ENCODE results near the gene NAT16. TPM values are rescaled to one million over a fixed set of nuclear protein-coding genes. Genes with fewer than 3 reads are reported as not detected.
A peak's percentile ranks its signal among the peaks of the same experiment; 100 is the strongest.

NAT16 gene
- total and polyA plus RNA-seq, 2 of the 13 experiments (the other 11 are each of a cell fraction or from before 2014, with no cell fraction given) = 0.04 TPM; not detected in 1

DNA sequence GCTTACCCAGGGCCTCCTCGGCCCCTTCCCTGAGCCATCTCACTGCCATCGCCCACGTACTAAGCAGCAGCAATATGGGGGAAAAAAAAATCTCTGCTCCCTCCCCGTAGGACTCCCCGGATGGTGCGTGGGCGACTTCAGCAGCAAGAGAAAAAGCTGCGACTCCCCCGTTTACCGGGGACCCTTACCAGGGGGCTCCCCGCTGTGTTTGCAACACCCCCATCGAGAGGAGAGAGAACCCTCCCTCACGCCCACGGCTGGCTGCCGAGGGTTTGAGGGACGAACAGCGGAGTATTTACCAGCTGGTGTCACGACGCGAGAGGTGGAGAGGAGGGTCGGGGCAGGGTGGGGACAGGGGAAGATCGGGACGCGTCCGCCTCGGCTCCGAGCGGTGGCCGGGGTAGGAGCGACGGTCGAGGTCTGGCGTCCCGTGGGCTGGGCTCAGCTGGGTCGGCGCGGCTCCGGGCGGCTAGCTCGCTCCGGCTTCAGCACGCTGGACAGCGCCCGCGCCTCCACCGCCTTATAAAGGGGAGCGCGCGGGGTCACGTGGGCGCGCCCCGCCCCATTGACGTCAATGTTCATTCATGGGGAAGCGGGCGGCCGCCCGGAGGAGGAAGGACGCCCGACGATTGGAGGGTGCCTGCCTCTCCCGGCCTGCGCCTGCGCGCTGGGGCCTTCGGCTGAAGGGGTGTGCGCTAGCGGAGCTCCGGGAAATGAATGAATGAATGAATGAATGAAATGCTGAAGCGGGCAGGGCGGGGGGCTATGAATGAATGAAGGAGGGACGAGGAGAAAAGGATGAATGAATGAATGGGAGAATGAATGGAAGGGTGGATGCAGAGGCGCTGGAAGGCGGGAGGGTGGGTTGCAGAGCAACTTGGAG is 14.8 kb downstream of the NAT16 start, which contains the start of gene VGF (continued):
- TF ChIP-seq, protein P1, sequence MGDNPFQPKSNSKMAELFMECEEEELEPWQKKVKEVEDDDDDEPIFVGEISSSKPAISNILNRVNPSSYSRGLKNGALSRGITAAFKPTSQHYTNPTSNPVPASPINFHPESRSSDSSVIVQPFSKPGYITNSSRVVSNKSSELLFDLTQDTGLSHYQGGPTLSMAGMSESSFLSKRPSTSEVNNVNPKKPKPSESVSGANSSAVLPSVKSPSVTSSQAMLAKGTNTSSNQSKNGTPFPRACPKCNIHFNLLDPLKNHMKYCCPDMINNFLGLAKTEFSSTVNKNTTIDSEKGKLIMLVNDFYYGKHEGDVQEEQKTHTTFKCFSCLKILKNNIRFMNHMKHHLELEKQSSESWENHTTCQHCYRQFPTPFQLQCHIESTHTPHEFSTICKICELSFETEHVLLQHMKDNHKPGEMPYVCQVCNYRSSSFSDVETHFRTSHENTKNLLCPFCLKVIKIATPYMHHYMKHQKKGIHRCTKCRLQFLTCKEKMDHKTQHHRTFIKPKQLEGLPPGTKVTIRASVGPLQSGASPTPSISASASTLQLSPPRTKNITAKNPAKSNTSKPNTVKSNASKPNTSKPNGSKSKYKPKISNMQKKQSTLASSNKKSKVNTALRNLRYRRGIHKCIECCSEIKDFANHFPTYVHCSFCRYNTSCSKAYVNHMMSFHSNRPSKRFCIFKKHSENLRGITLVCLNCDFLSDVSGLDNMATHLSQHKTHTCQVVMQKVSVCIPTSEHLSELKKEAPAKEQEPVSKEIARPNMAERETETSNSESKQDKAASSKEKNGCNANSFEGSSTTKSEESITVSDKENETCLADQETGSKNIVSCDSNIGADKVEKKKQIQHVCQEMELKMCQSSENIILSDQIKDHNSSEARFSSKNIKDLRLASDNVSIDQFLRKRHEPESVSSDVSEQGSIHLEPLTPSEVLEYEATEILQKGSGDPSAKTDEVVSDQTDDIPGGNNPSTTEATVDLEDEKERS (CRISPR knock-in tag; IDR thresholded peaks at IDR 0.05) = peak; percentile 97
- TF ChIP-seq ZNF101 (CRISPR knock-in tag; IDR thresholded peaks at IDR 0.05; ENCODE audit: borderline replicate concordance, low read depth) = peak; percentile 76; the same call in 1 of the 2 replicates
- TF ChIP-seq ZNF430 (CRISPR knock-in tag; IDR thresholded peaks at IDR 0.05) = peak; percentile 99
- peak; percentile 88 for TF ChIP-seq ZBTB7B (CRISPR knock-in tag; IDR thresholded peaks at IDR 0.05)
- peak; percentile 99 for TF ChIP-seq ZNF83 (CRISPR knock-in tag; IDR thresholded peaks at IDR 0.05; ENCODE audit: borderline replicate concordance)
- TF ChIP-seq, protein P2, sequence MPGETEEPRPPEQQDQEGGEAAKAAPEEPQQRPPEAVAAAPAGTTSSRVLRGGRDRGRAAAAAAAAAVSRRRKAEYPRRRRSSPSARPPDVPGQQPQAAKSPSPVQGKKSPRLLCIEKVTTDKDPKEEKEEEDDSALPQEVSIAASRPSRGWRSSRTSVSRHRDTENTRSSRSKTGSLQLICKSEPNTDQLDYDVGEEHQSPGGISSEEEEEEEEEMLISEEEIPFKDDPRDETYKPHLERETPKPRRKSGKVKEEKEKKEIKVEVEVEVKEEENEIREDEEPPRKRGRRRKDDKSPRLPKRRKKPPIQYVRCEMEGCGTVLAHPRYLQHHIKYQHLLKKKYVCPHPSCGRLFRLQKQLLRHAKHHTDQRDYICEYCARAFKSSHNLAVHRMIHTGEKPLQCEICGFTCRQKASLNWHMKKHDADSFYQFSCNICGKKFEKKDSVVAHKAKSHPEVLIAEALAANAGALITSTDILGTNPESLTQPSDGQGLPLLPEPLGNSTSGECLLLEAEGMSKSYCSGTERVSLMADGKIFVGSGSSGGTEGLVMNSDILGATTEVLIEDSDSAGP (CRISPR knock-in tag; IDR thresholded peaks at IDR 0.05; ENCODE audit: borderline replicate concordance) = peak; percentile 82
- no peak for TF ChIP-seq NR2F2 (IDR thresholded peaks at IDR 0.05; ENCODE audit: borderline replicate concordance, low read depth)
- TF ChIP-seq ZNF460 (CRISPR knock-in tag; IDR thresholded peaks at IDR 0.05; ENCODE audit: borderline replicate concordance) = no peak
- TF ChIP-seq NR2F6 (IDR thresholded peaks at IDR 0.05) = no peak
- TF ChIP-seq NR2F6 (CRISPR knock-in tag; IDR thresholded peaks at IDR 0.05) = peak; percentile 67
- peak; percentile 83 for TF ChIP-seq POGZ (CRISPR knock-in tag; IDR thresholded peaks at IDR 0.05)
- TF ChIP-seq ZNF432 (CRISPR knock-in tag; IDR thresholded peaks at IDR 0.05; ENCODE audit: borderline replicate concordance) = peak; percentile 90
- TF ChIP-seq, protein P3, sequence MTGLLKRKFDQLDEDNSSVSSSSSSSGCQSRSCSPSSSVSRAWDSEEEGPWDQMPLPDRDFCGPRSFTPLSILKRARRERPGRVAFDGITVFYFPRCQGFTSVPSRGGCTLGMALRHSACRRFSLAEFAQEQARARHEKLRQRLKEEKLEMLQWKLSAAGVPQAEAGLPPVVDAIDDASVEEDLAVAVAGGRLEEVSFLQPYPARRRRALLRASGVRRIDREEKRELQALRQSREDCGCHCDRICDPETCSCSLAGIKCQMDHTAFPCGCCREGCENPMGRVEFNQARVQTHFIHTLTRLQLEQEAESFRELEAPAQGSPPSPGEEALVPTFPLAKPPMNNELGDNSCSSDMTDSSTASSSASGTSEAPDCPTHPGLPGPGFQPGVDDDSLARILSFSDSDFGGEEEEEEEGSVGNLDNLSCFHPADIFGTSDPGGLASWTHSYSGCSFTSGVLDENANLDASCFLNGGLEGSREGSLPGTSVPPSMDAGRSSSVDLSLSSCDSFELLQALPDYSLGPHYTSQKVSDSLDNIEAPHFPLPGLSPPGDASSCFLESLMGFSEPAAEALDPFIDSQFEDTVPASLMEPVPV (CRISPR knock-in tag; IDR thresholded peaks at IDR 0.05) = peak; percentile 97
- TF ChIP-seq SOX13 (IDR thresholded peaks at IDR 0.05) = no peak
- peak in 1 of 2 experiments; percentile 77; a peak in 2 of 4 replicates for TF ChIP-seq SOX13 (CRISPR knock-in tag; conservative IDR thresholded peaks at IDR 0.05 in 1 of 2, IDR thresholded peaks at IDR 0.05 in 1 of 2)
- peak; percentile 96; the same call in 1 of the 2 replicates for TF ChIP-seq ZNF724P (CRISPR knock-in tag; IDR thresholded peaks at IDR 0.05; ENCODE audit: borderline replicate concordance)
- TF ChIP-seq, protein P4, sequence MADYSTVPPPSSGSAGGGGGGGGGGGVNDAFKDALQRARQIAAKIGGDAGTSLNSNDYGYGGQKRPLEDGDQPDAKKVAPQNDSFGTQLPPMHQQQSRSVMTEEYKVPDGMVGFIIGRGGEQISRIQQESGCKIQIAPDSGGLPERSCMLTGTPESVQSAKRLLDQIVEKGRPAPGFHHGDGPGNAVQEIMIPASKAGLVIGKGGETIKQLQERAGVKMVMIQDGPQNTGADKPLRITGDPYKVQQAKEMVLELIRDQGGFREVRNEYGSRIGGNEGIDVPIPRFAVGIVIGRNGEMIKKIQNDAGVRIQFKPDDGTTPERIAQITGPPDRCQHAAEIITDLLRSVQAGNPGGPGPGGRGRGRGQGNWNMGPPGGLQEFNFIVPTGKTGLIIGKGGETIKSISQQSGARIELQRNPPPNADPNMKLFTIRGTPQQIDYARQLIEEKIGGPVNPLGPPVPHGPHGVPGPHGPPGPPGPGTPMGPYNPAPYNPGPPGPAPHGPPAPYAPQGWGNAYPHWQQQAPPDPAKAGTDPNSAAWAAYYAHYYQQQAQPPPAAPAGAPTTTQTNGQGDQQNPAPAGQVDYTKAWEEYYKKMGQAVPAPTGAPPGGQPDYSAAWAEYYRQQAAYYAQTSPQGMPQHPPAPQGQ (CRISPR knock-in tag; IDR thresholded peaks at IDR 0.05; ENCODE audit: borderline replicate concordance) = 0 out of 2 replicates have a peak, but pooled peaks have one; percentile 95
